Trophoblast cell (in vitro differentiated cells and primary cell): ENCODE data around the gene RINT1.

ENCODE experiments used
- DNase-seq, 2 donors: peaks; one replicate each; pipeline ENCODE4 v3.0.0-alpha.2; 2016
- H2AFZ ChIP-seq: 2 replicates; pipeline ENCODE4 v1.6.1; 2013; ENCODE audit warnings: low read length, moderate library complexity, mild to moderate bottlenecking; ENCODE audit not compliant: insufficient read depth, poor library complexity
- H2AK5ac ChIP-seq: 2 replicates; pipeline ENCODE4 v1.6.1; 2013; ENCODE audit warnings: mild to moderate bottlenecking, low read length
- H2BK120ac ChIP-seq: 2 replicates; pipeline ENCODE4 v1.6.1; 2013; ENCODE audit warnings: low read length, mild to moderate bottlenecking, moderate library complexity; ENCODE audit not compliant: insufficient read depth, poor library complexity
- H2BK12ac ChIP-seq: 2 replicates; pipeline ENCODE4 v1.6.1; 2013; ENCODE audit warnings: mild to moderate bottlenecking, low read length, moderate library complexity
- H2BK5ac ChIP-seq: 2 replicates; pipeline ENCODE4 v1.6.1; 2013; ENCODE audit warnings: low read length, low read depth, moderate library complexity, mild to moderate bottlenecking; ENCODE audit not compliant: poor library complexity
- H3K14ac ChIP-seq: 2 replicates; pipeline ENCODE4 v1.6.1; 2013; ENCODE audit warnings: mild to moderate bottlenecking, low read length
- H3K18ac ChIP-seq: 2 replicates; pipeline ENCODE4 v1.6.1; 2013; ENCODE audit warnings: mild to moderate bottlenecking, low read length
- H3K23ac ChIP-seq: 2 replicates; pipeline ENCODE4 v1.6.1; 2013; ENCODE audit warnings: low read length
- H3K27ac ChIP-seq: 2 replicates; pipeline ENCODE4 v1.5.1; 2013; ENCODE audit warnings: low read depth, mild to moderate bottlenecking, inconsistent platforms, low read length, moderate library complexity
- H3K27me3 ChIP-seq: 2 replicates; pipeline ENCODE4 v1.6.1; 2013; ENCODE audit warnings: inconsistent platforms, mild to moderate bottlenecking, low read length, moderate library complexity; ENCODE audit not compliant: insufficient read depth
- H3K36me3 ChIP-seq, 2 experiments: 1 replicate in 1 of 2; 2 replicates in 1 of 2; pipeline ENCODE4 v1.6.1; 2013; ENCODE audit warnings: low read length in 2 of 2, mild to moderate bottlenecking in 2 of 2, moderate library complexity in 1 of 2; ENCODE audit not compliant: insufficient read depth in 2 of 2, control insufficient read depth in 1 of 2
- H3K4ac ChIP-seq: 2 replicates; pipeline ENCODE4 v1.6.1; 2013; ENCODE audit warnings: low read depth, mild to moderate bottlenecking, low read length, moderate library complexity
- H3K4me1 ChIP-seq, 2 experiments: 1 replicate in 1 of 2; 2 replicates in 1 of 2; pipeline ENCODE4 v1.6.1; 2013; ENCODE audit warnings: low read length in 2 of 2, mild to moderate bottlenecking in 2 of 2, moderate library complexity in 1 of 2; ENCODE audit not compliant: insufficient read depth in 2 of 2, control insufficient read depth in 1 of 2
- H3K4me2 ChIP-seq: 2 replicates; pipeline ENCODE4 v1.6.1; 2013; ENCODE audit warnings: inconsistent platforms, mild to moderate bottlenecking, low read length, moderate library complexity
- H3K4me3 ChIP-seq: 2 replicates; pipeline ENCODE4 v1.5.1; 2013; ENCODE audit warnings: mild to moderate bottlenecking, low read depth, low read length, inconsistent platforms
- H3K79me1 ChIP-seq: one replicate; pipeline ENCODE4 v1.6.1; 2013; ENCODE audit warnings: low read length
- H3K79me2 ChIP-seq: 2 replicates; pipeline ENCODE4 v1.6.1; 2013; ENCODE audit warnings: low read length, mild to moderate bottlenecking; ENCODE audit not compliant: control insufficient read depth, insufficient read depth, poor library complexity
- H3K9ac ChIP-seq: 2 replicates; pipeline ENCODE4 v1.6.1; 2013; ENCODE audit warnings: mild to moderate bottlenecking, low read length
- H3K9me3 ChIP-seq: 2 replicates; pipeline ENCODE4 v1.6.1; 2013; ENCODE audit warnings: low read depth, mild to moderate bottlenecking, control low read depth, inconsistent platforms, low read length; ENCODE audit not compliant: insufficient read depth
- H4K12ac ChIP-seq: 2 replicates; pipeline ENCODE4 v1.6.1; 2013; ENCODE audit warnings: low read depth, mild to moderate bottlenecking, low read length, moderate library complexity
- H4K8ac ChIP-seq: 2 replicates; pipeline ENCODE4 v1.6.1; 2013; ENCODE audit warnings: low read depth, mild to moderate bottlenecking, low read length, moderate library complexity
- H4K91ac ChIP-seq: one replicate; pipeline ENCODE4 v1.6.1; 2013; ENCODE audit warnings: low read depth, mild to moderate bottlenecking, low read length, moderate library complexity
- WGBS: extraction: QIAGEN DNeasy Blood & Tissue Kit; methylation state at CpG from one replicate; pipeline ENCODE4 v1.1.7; 2013; ENCODE audit warnings: missing lambda C conversion rate; ENCODE audit not compliant: insufficient read length, insufficient coverage; ENCODE audit errors: extremely low coverage; 5-methylcytosine and 5-hydroxymethylcytosine counted together

Gene RINT1

DNA sequence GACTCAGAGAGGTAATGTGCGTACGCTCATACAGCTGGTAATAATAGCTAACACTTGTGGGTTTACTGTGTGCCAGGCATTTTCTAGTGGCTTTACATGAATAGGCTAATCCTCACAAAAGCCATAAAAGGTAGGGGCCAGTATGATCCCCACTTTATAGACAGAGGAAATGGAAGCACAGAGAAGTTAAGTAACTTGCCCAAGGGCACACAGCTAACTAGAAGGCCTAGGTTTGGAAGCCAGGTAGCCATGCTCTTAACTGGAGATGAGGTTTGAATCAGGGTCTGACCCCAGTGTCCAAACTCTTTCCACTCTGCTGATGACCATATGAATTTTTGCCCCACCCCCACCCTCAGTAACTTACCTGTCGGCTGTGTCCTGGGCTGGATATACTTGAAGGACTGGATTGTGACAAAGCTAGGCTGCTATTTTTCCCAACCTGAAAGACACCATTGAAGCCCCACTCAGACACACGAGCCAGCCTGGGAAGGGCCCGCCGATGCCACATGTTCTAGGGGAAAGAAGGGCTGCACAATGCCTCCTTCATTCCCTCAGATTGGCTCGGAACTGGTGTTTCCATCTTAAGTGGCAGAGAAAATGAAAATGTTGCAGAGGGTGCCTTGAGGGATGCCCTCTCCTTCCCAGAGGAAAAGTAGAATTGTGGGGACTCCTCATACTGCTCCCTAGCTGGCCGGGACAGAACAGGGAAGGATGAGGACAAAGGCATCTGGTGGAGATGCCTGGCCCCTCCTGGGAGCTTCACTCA, 78.3 kb downstream of the RINT1 start:
- no peak overlapping the region for H3K4ac ChIP-seq
- peaks cover 3% of the 10 kb centered on the region in 2 experiments for H3K36me3 ChIP-seq
- no peaks in the 10 kb centered on the region for H3K79me2 ChIP-seq
- no peak overlapping the region for H2BK120ac ChIP-seq
- no peak overlapping the region for H3K14ac ChIP-seq
- H4K12ac ChIP-seq = no peak overlapping the region
- no peak overlapping the region for H3K4me2 ChIP-seq
- no peaks in the 10 kb centered on the region for H3K27me3 ChIP-seq
- no peak overlapping the region for H3K18ac ChIP-seq
- no peak overlapping the region for H2AFZ ChIP-seq
- H3K4me3 ChIP-seq = no peak overlapping the region
- H3K79me1 ChIP-seq = no peaks in the 10 kb centered on the region
- no peak overlapping the region for H3K9ac ChIP-seq
- no peak overlapping the region for H3K23ac ChIP-seq
- H3K9me3 ChIP-seq = no peaks in the 10 kb centered on the region
- no peak for DNase-seq
- no peak overlapping the region for H3K27ac ChIP-seq
- peaks cover 6 to 9% of the 10 kb centered on the region in 2 experiments for H3K4me1 ChIP-seq
- no peak overlapping the region for H2BK12ac ChIP-seq
- WGBS = no CpG with 5 or more reads among the region's 8 CpGs
- no peak overlapping the region for H2BK5ac ChIP-seq
- no peak overlapping the region for H4K8ac ChIP-seq
- H4K91ac ChIP-seq = no peak overlapping the region
- H2AK5ac ChIP-seq = no peak overlapping the region

DNA sequence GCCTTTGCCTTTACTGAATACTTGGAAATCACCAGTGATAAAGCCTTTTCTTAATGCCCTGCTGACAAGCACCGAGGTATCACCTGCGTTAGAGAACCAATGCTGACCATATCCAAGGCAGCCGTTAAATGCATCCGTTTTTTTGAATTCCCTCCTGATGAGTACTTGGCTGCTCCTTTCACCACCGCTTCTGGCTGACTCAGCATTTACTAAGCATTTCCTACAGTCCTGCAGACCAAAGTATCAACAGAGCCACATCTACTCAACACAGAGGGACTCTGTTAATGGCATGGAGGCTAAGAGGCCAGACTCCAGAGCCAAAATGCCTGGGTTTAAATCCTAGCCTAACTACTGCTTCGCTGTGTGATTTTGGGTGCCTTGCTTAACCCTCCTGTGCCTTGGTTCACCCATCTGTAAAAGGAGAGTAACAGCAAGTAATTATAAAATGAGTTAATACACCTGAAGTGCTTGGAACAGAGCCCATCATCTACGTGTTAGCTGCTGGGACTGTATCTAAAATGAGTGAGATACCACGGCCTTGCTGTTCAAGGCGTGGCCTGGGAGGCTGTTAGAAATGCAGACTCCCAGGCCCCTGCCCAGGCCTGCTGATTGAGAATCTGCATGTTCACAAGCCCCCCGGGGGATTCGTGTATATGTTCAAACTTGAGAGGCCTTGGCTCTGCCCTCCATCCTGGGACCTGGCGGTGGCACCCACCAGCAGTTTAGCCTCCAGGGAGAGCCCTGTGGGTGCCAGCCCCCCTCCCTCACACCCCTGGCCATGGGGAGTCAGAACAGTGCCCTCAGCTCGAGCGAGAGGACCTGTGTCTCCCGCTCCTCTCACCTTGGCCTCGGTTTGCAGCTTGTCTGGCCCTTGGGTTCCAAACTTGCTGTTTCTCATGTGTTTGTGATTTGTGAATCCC, 80.1 kb downstream of the RINT1 start:
- H3K23ac ChIP-seq = no peak overlapping the region
- no peak overlapping the region for H2AFZ ChIP-seq
- peaks cover 6 to 9% of the 10 kb centered on the region in 2 experiments for H3K4me1 ChIP-seq
- H3K79me2 ChIP-seq = no peaks in the 10 kb centered on the region
- no peak overlapping the region for H4K12ac ChIP-seq
- no peak overlapping the region for H3K14ac ChIP-seq
- H3K36me3 ChIP-seq = peaks cover 3% of the 10 kb centered on the region in 2 experiments
- H2BK120ac ChIP-seq = no peak overlapping the region
- no peak overlapping the region for H4K91ac ChIP-seq
- H3K4ac ChIP-seq = no peak overlapping the region
- no CpG with 5 or more reads among the region's 16 CpGs for WGBS
- H2BK5ac ChIP-seq = no peak overlapping the region
- H2BK12ac ChIP-seq = no peak overlapping the region
- no peaks in the 10 kb centered on the region for H3K79me1 ChIP-seq
- no peak overlapping the region for H3K27ac ChIP-seq
- H4K8ac ChIP-seq = no peak overlapping the region
- no peak overlapping the region for H3K4me3 ChIP-seq
- H2AK5ac ChIP-seq = no peak overlapping the region
- H3K27me3 ChIP-seq = no peaks in the 10 kb centered on the region
- no peak for DNase-seq
- no peak overlapping the region for H3K18ac ChIP-seq
- no peak overlapping the region for H3K4me2 ChIP-seq
- H3K9ac ChIP-seq = no peak overlapping the region
- no peaks in the 10 kb centered on the region for H3K9me3 ChIP-seq

DNA sequence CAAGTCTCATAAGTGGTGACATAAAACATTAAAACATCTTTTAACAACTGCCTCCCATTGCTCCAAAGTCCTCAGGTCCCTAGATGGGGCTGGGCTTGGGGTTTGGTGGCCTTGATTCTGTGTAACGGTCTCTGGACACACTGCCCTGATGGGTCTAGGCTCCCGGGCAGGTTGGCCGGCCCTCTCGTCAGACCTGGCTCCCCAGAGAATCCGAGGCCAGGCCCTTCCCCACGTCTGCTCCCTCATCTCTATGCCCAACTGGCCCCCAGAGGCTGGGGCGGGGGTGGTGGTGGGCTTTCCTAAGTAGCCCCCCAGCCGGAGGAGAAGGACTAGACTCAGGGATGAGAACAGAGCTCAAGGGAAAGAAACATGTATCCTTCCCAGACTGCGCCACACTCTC, 80.8 kb downstream of the RINT1 start:
- no peak overlapping the region for H3K27ac ChIP-seq
- H2BK120ac ChIP-seq = no peak overlapping the region
- H3K27me3 ChIP-seq = no peaks in the 10 kb centered on the region
- no peak overlapping the region for H3K14ac ChIP-seq
- WGBS = no CpG with 5 or more reads among the region's 9 CpGs
- no peak overlapping the region for H3K4ac ChIP-seq
- no peak overlapping the region for H3K9ac ChIP-seq
- H3K4me1 ChIP-seq = peaks cover 6 to 9% of the 10 kb centered on the region in 2 experiments
- no peak overlapping the region for H3K23ac ChIP-seq
- H2BK12ac ChIP-seq = no peak overlapping the region
- no peak overlapping the region for H2BK5ac ChIP-seq
- no peak overlapping the region for H3K4me3 ChIP-seq
- no peak overlapping the region for H4K8ac ChIP-seq
- no peak overlapping the region for H3K18ac ChIP-seq
- no peak for DNase-seq
- H2AK5ac ChIP-seq = no peak overlapping the region
- no peak overlapping the region for H2AFZ ChIP-seq
- H3K79me1 ChIP-seq = no peaks in the 10 kb centered on the region
- no peaks in the 10 kb centered on the region for H3K9me3 ChIP-seq
- H4K91ac ChIP-seq = no peak overlapping the region
- H3K79me2 ChIP-seq = no peaks in the 10 kb centered on the region
- no peak overlapping the region for H4K12ac ChIP-seq
- H3K36me3 ChIP-seq = peaks cover 3% of the 10 kb centered on the region in 2 experiments
- H3K4me2 ChIP-seq = no peak overlapping the region

DNA sequence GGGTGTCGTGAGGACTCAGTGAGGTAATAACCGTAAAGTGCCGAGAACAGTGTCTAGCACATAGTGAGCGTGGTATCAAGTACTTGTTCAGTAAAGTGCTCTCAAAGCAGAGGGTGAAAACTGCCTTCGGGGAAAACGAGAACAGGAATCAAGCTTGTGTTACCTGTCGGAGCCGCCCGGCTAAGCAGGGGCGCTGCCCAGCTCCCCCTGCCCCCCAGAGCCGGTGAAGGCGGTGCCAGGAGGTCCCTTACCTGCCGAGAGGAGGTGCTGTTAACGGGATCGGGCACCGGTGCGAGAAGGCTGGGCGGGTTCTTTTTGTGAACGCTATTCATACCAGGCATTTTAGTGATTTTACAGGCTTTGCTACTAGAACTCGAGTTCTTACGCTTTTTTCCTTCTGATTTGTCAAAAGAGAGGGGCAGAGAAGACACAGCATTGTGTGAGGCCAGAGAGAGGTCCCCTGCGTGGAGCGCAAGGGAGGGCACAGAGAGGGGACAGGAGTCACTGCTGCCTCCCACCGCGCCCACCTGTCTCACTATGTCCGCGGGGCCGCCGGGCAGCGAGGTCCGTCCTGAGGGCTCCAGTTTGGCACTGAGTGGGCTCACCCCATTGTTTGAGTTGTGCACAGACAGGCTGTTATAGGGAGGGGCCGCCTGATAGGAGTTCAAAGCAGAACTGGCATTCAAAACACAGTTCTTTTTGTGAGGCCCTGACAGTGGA, 81.8 kb downstream of the RINT1 start:
- H4K12ac ChIP-seq = no peak overlapping the region
- WGBS = no CpG with 5 or more reads among the region's 32 CpGs

More for the DNA sequence above, 81.8 kb downstream of the RINT1 start:
- Histone ChIP-seq H3K79me2 (no peaks in the 10 kb centered on the region), H4K91ac (no peak overlapping the region), H3K4ac (no peak overlapping the region), H3K27me3 (no peaks in the 10 kb centered on the region), H3K23ac (no peak overlapping the region), H4K8ac (no peak overlapping the region), H3K4me2 (no peak overlapping the region), H3K18ac (no peak overlapping the region), H3K4me1 (peaks cover 6 to 9% of the 10 kb centered on the region in 2 experiments), H2BK120ac (no peak overlapping the region), H2AFZ (no peak overlapping the region), H2AK5ac (no peak overlapping the region), H2BK5ac (no peak overlapping the region), H3K4me3 (no peak overlapping the region), H3K27ac (no peak overlapping the region), H3K36me3 (peaks cover 3% of the 10 kb centered on the region in 2 experiments), H3K79me1 (no peaks in the 10 kb centered on the region), H3K9me3 (no peaks in the 10 kb centered on the region), H3K14ac (no peak overlapping the region), H3K9ac (no peak overlapping the region), H2BK12ac (no peak overlapping the region)
- DNase-seq = no peak
